GM21423 (cell line): ENCODE results near the gene PPP1R9A.

ENCODE experiments used
- ATAC-seq: cut with Tn5 transposase; IDR thresholded peaks from one replicate; pipeline ENCODE4 v1.9.1; 2021; ENCODE audit warnings: mild to moderate bottlenecking, moderate library complexity; ENCODE audit not compliant: unreplicated experiment

Gene PPP1R9A

GRCh38 chr7:95026421-95027072, 119.2 kb downstream of the PPP1R9A start:
- no peak for ATAC-seq

DNA sequence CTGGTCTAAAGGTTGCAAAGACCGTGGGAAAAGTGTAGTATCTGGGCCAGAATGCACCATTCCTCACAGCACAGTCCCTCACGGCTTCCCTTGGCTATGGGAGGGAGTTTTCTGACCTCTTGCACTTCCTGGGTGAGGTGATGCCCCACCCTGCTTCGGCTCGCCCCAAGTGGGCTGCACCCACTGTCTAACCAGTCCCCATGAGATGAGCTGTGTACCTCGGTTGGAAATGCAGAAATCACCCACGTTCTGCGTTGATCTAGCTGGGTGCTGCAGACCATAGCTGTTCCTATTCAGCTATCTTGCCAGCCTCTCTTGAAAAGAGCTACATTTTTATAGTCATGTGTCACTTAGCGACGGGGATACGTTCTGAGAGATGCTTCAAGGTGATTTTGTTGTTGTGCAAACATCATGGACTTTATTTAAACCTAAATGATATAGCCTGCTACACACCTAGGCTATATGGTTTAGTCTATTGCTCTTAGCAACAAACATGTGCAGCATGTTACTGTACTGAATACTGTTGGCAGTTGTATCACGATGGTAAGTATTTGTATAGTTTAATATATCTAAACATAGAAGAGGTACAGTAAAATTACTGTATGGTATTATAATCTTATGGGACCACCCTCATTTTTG, 120.0 kb downstream of the PPP1R9A start:
- ATAC-seq: no peak

GRCh38 chr7:95028683-95029082, 121.3 kb downstream of the PPP1R9A start:
- ATAC-seq: no peak

DNA sequence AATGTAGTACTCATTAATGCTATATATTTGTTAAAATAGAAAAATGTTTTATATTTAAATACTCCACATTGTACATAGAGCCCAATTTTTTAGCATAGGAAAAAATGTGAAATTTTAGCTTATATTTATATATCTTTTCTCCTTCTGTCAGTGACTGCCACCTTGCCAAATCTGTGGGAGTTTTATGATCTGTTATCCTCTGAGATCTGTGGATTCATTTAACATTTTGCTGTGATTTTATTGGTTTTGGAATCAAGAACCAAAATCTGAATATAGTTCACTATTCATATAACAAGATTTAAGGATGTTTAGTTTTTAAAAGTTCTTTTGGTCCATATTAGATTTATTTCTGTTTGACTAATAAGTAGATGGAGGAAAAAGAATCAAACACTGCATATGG, 127.9 kb downstream of the PPP1R9A start:
- ATAC-seq: no peak

GRCh38 chr7:95041031-95041430, 133.6 kb downstream of the PPP1R9A start:
- no peak for ATAC-seq

GRCh38 chr7:95045236-95045923, 138.0 kb downstream of the PPP1R9A start:
- no peak for ATAC-seq

DNA sequence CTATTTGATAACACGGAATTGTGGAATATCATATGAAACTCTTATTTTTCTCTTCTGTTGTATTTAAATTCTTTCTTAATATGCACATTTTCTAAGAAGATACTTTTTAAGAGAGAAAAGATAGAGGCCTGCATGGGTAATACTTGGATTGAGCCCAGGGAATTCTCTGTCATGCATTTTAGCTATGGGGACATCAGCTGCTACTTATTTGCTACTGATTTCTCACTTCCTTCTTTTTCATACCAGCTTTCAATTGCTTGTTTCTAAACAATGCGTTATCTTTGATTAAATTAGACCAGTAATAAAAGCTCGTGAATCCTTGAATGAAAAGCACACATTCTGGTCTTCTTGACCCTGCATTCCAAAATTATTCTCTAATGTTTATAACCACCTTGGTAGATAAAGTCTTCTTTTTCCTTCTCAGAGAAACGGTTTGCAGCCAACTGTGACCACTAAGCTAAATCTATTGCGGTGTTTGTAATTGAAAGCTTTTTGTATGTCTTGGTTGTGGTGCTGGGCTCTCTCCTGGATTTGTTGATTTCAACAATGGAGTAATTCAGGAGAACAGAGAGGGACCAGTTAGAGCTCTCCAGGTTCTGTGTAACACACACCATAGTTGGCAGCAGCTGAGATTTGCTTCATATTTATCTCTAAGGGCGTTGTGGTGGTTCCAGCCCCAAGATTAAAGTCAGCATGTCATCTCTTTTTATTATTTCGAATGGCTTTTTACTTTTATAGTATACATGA, 139.3 kb downstream of the PPP1R9A start:
- no peak for ATAC-seq

- no peak for ATAC-seq
Observed at GRCh38 chr7:95047291-95047690, 139.9 kb downstream of the PPP1R9A start.

- ATAC-seq: no peak
Observed at GRCh38 chr7:95052566-95053094, 145.2 kb downstream of the PPP1R9A start.

DNA sequence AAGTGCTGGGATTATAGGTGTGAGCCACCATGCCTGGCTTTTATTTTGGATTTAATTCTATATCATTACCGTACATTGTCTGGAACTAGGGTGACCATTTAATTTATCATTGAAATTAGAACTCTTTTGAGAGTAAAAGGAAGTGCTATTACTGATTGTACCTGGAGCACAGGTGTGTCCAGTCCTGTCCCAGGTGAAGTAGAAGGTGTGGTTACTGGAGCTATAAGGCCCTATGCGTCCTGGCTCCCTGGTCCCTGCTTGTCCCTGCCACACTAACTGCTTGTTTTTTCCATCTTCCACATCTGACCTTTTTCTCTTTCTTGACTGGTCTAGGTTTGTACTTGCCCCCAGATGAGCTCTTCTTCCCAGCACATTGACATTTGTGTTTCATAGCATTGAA, 147.0 kb downstream of the PPP1R9A start:
- no peak for ATAC-seq

- ATAC-seq: no peak
Observed at GRCh38 chr7:95055295-95055694, 147.9 kb downstream of the PPP1R9A start.

DNA sequence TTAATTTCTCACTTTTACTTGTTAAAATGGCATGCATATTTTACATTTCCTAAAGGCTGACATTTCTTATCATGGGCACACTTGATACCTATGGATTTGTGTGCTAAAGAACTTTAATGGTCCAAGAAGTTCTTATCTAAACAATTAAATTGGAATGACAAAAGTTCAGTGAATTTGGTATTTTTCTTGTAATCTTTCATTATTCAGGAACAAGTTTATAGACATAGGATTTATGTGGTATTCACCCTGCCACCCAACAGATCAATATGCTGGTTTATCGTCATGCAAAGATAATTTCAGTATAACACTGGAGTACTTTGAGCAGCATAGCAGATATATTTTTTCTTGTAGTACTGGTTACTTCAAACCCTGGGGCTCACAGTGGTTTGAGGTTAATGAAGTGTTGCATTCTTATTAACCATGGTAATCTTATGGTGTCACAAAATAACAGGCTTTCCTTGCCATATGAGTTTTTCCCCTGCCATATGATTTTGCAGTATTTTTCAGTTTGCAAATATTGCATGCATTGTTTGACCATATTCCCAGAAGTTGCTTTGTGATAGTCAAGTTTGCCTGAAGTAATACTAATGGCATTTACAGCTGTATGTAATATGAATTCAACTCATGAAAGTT, 148.8 kb downstream of the PPP1R9A start:
- no peak for ATAC-seq

GRCh38 chr7:95056901-95057300, 149.5 kb downstream of the PPP1R9A start:
- no peak for ATAC-seq

GRCh38 chr7:95059842-95060313, 152.5 kb downstream of the PPP1R9A start:
- no peak for ATAC-seq

DNA sequence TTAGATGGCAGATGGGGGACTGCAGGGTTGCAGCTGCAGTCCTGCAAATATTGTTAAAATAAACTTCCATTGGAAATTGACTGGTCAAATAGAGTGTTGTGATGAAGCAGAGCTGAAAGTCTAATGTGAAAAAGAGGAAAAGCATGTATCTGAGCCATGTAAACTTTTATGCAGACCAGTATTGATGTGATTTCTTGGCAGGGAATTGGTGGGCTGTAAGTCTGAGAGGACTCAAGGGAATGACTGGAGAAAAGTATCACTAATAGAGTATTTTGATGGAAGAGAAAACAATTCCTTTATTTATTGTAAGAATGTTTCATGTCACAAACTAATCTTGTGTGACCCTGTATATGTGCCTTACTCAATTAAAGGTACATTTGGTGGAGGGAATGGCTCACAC, 155.5 kb downstream of the PPP1R9A start:
- ATAC-seq: no peak

GRCh38 chr7:95066737-95067530, 159.5 kb downstream of the PPP1R9A start:
- no peak for ATAC-seq

- ATAC-seq: no peak
Observed at GRCh38 chr7:95088536-95089215, 181.3 kb downstream of the PPP1R9A start.

GRCh38 chr7:95089414-95090315, 182.3 kb downstream of the PPP1R9A start:
- no peak for ATAC-seq
